ENCODE data around the gene BUB3. TPM values are rescaled to one million over a fixed set of nuclear protein-coding genes. Genes with fewer than 3 reads are reported as not detected.

The BUB3 gene
- polyA plus RNA-seq, 2 donors: 18.9 to 72.7 TPM

Other genes with a start within 250 kb of the BUB3 start
- not detected for gene FAM24A, start 243.8 kb upstream of the BUB3 start, polyA plus RNA-seq
- 1 to 10 TPM; 3.1 to 4.0 TPM for gene C10orf88, start 200.2 kb upstream of the BUB3 start, polyA plus RNA-seq
- gene PSTK, start 174.0 kb upstream of the BUB3 start, polyA plus RNA-seq: 1 to 10 TPM; 2.7 to 2.9 TPM
- gene IKZF5, start 145.6 kb upstream of the BUB3 start, polyA plus RNA-seq: 1 to 10 TPM; 4.5 to 7.2 TPM
- gene ACADSB, start 145.4 kb upstream of the BUB3 start, polyA plus RNA-seq: 1 to 10 TPM; 5.2 to 7.3 TPM
- gene HMX3, start 18.4 kb upstream of the BUB3 start, polyA plus RNA-seq: not detected
- gene HMX2, start 6.3 kb upstream of the BUB3 start, polyA plus RNA-seq: under 1 TPM in 1 of 2 donors, not detected in 1; 0.08 TPM

Data from esophagus (tissue), 2 donors.